NCI-H187 treated with DMSO at 0.1 percent for 48 hours (cell line): ENCODE results near the gene SOST.
A peak's percentile ranks its signal among the peaks of the same experiment; 100 is the strongest.

Experiments used
- DNase-seq: peaks from one replicate; lab custom pipeline; 2025; lab: John Stamatoyannopoulos, UW

Gene SOST

GRCh38 chr17:43741636-43742035 lies 17.0 kb downstream of the SOST start:
- no peak for DNase-seq

- no peak for DNase-seq
Measured at GRCh38 chr17:43740541-43740940, 18.1 kb downstream of the SOST start.

GRCh38 chr17:43737722-43738121 lies 20.9 kb downstream of the SOST start:
- no peak for DNase-seq

- no peak for DNase-seq
Measured at GRCh38 chr17:43736389-43736788, 22.2 kb downstream of the SOST start.

- no peak for DNase-seq
Measured at GRCh38 chr17:43734376-43734775, 24.2 kb downstream of the SOST start.

- no peak for DNase-seq
Measured at GRCh38 chr17:43733956-43734355, 24.6 kb downstream of the SOST start.

- DNase-seq, result no peak
Measured at GRCh38 chr17:43732958-43733357, 25.6 kb downstream of the SOST start.

GRCh38 chr17:43728081-43728480 lies 30.5 kb downstream of the SOST start:
- DNase-seq, result no peak

GRCh38 chr17:43723697-43724359 lies 34.8 kb downstream of the SOST start:
- DNase-seq, result no peak

GRCh38 chr17:43722870-43723665 lies 35.5 kb downstream of the SOST start:
- DNase-seq, result no peak

GRCh38 chr17:43722269-43722619 lies 36.3 kb downstream of the SOST start:
- no peak for DNase-seq

GRCh38 chr17:43721537-43722268 lies 36.9 kb downstream of the SOST start:
- no peak for DNase-seq

GRCh38 chr17:43720311-43721060 lies 38.1 kb downstream of the SOST start:
- DNase-seq, result peak; percentile 19

- DNase-seq, result no peak
Measured at GRCh38 chr17:43719578-43719977, 39.0 kb downstream of the SOST start.

GRCh38 chr17:43718544-43718943 lies 40.0 kb downstream of the SOST start:
- no peak for DNase-seq

GRCh38 chr17:43717913-43718312 lies 40.7 kb downstream of the SOST start:
- DNase-seq, result no peak

- no peak for DNase-seq
Measured at GRCh38 chr17:43714465-43715149, 44.0 kb downstream of the SOST start.

- no peak for DNase-seq
Measured at GRCh38 chr17:43713494-43714162, 45.0 kb downstream of the SOST start.

- no peak for DNase-seq
Measured at GRCh38 chr17:43712397-43712796, 46.2 kb downstream of the SOST start.

GRCh38 chr17:43710101-43710500 lies 48.5 kb downstream of the SOST start:
- DNase-seq, result no peak

- DNase-seq, result no peak
Measured at GRCh38 chr17:43709210-43709609, 49.4 kb downstream of the SOST start.
